ENCODE results near the gene ODAD3.

DNA sequence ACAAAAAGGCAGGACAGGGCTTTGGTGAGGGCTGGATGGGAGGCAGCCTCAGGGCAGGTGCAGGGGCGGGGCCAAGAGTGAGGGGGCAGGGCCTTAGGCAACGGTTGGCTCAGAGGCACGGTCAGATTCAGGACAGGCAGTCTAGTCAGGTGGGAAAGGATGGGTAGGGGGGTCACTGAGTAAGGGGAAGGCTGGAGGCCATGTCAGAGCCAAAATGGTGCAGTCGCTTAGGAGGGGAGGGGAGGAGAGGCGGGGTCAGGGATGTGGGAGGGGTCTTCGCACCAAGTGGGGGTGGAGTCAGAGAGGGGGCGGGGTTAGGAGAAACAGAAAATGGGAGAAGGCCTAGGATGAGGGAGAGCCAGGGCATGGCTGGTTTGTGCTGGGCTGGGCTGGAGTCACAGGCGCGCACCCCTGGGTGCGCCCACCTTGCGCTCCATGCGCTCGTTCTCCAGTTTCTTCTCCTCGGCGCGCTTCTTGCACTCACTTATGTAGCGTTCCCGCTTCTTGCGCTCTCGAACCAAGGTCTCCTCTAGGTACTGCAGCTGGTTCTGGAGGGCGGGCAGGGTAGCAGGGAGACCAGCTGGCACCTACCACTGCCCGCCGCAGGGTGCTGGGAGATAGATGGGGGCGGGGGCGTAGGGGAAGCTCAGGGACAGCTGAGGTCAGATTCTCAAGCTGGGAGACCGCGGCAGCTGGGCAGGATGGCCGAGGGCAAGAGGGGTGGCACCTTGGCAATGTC lies 9.0 kb downstream of the ODAD3 start:
- TF ChIP-seq, protein P1, sequence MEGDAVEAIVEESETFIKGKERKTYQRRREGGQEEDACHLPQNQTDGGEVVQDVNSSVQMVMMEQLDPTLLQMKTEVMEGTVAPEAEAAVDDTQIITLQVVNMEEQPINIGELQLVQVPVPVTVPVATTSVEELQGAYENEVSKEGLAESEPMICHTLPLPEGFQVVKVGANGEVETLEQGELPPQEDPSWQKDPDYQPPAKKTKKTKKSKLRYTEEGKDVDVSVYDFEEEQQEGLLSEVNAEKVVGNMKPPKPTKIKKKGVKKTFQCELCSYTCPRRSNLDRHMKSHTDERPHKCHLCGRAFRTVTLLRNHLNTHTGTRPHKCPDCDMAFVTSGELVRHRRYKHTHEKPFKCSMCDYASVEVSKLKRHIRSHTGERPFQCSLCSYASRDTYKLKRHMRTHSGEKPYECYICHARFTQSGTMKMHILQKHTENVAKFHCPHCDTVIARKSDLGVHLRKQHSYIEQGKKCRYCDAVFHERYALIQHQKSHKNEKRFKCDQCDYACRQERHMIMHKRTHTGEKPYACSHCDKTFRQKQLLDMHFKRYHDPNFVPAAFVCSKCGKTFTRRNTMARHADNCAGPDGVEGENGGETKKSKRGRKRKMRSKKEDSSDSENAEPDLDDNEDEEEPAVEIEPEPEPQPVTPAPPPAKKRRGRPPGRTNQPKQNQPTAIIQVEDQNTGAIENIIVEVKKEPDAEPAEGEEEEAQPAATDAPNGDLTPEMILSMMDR (IDR thresholded peaks at IDR 0.05; ENCODE audit: borderline replicate concordance, extremely low read depth, low read length, poor library complexity, severe bottlenecking), result no peak
- TF ChIP-seq EZH2 (IDR thresholded peaks at IDR 0.05; ENCODE audit: borderline replicate concordance, low read depth, low read length, severe bottlenecking), result no peak

Measured in DND-41 (cell line).